ENCODE measurements around the gene DIAPH2.

Gene DIAPH2

GRCh38 chrX:96909291-96909690 lies 224.6 kb downstream of the DIAPH2 start:
- TF ChIP-seq CTCF (conservative IDR thresholded peaks at IDR 0.05; ENCODE audit: low read depth, low read length), result no peak
- no peak for DNase-seq (ENCODE audit: low read depth)

GRCh38 chrX:96918864-96919263 lies 234.2 kb downstream of the DIAPH2 start:
- no peak overlapping the region for H3K4me3 ChIP-seq (ENCODE audit: low read length)
- no peak for DNase-seq (ENCODE audit: low read depth)
- no peak for TF ChIP-seq CTCF (conservative IDR thresholded peaks at IDR 0.05; ENCODE audit: low read depth, low read length)

More at GRCh38 chrX:96909291-96909690, 224.6 kb downstream of the DIAPH2 start:
- H3K4me3 ChIP-seq (ENCODE audit: low read length), result no peak overlapping the region

- H3K4me3 ChIP-seq (ENCODE audit: low read length), result no peak overlapping the region
- no peak for TF ChIP-seq CTCF (conservative IDR thresholded peaks at IDR 0.05; ENCODE audit: low read depth, low read length)
- no peak for DNase-seq (ENCODE audit: low read depth)
Measured at GRCh38 chrX:96919672-96920071, 235.0 kb downstream of the DIAPH2 start.

- H3K4me3 ChIP-seq (ENCODE audit: low read length), result no peak overlapping the region
- no peak for TF ChIP-seq CTCF (conservative IDR thresholded peaks at IDR 0.05; ENCODE audit: low read depth, low read length)
- DNase-seq (ENCODE audit: low read depth), result no peak
Measured at GRCh38 chrX:96924581-96924980, 239.9 kb downstream of the DIAPH2 start.

- no peak for DNase-seq (ENCODE audit: low read depth)
- no peak for TF ChIP-seq CTCF (conservative IDR thresholded peaks at IDR 0.05; ENCODE audit: low read depth, low read length)
- H3K4me3 ChIP-seq (ENCODE audit: low read length), result no peak overlapping the region
Measured at GRCh38 chrX:96929036-96929435, 244.4 kb downstream of the DIAPH2 start.

GRCh38 chrX:96957718-96958117 lies 273.1 kb downstream of the DIAPH2 start:
- DNase-seq (ENCODE audit: low read depth), result no peak
- no peak overlapping the region for H3K4me3 ChIP-seq (ENCODE audit: low read length)
- TF ChIP-seq CTCF (conservative IDR thresholded peaks at IDR 0.05; ENCODE audit: low read depth, low read length), result no peak

GRCh38 chrX:96971812-96972211 lies 287.2 kb downstream of the DIAPH2 start:
- no peak overlapping the region for H3K4me3 ChIP-seq (ENCODE audit: low read length)
- DNase-seq (ENCODE audit: low read depth), result no peak
- TF ChIP-seq CTCF (conservative IDR thresholded peaks at IDR 0.05; ENCODE audit: low read depth, low read length), result no peak

Measured in retinal pigment epithelial cell (primary cell).